Measurements from ENCODE around the gene ERICH4. TPM values are rescaled to one million over a fixed set of nuclear protein-coding genes. Genes with fewer than 3 reads are reported as not detected.

ERICH4 gene
- polyA plus RNA-seq, 1 experiment, result not detected

DNA sequence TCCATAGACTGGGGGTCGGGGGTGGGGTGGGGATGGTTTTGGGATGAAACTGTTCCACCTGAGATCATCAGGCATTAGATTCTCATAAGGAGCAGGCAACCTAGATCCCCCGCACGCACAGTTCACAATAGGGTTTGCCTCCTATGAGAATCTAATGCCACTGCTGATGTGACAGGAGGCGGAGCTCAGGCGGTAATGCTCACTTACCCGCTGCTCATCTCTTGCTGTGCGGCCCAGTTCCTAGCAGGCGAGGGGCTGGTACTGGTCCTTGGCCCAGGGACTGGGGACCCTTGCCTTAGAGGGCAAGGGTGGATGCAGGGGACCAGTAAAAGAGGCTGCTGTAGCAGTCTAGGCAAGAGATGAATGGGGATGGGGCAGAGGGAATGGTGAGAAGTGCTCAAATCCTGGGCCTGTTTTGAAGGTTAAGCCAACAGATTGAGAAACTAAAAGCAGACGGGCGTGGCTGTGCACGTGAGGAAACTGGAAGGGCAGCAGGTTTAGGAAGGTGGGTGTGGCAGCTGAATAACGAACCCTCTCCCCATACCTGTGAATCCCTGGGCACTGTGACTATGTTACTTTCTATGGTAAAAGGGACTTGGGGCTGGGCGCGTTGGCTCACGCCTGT is 1.5 kb upstream of the ERICH4 start:
- no peak overlapping the region for H3K27ac ChIP-seq (ENCODE audit: low read depth, low read length)
- TF ChIP-seq, protein P1, sequence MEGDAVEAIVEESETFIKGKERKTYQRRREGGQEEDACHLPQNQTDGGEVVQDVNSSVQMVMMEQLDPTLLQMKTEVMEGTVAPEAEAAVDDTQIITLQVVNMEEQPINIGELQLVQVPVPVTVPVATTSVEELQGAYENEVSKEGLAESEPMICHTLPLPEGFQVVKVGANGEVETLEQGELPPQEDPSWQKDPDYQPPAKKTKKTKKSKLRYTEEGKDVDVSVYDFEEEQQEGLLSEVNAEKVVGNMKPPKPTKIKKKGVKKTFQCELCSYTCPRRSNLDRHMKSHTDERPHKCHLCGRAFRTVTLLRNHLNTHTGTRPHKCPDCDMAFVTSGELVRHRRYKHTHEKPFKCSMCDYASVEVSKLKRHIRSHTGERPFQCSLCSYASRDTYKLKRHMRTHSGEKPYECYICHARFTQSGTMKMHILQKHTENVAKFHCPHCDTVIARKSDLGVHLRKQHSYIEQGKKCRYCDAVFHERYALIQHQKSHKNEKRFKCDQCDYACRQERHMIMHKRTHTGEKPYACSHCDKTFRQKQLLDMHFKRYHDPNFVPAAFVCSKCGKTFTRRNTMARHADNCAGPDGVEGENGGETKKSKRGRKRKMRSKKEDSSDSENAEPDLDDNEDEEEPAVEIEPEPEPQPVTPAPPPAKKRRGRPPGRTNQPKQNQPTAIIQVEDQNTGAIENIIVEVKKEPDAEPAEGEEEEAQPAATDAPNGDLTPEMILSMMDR (IDR thresholded peaks at IDR 0.05; ENCODE audit: low read depth, low read length), result no peak
- H3K4me3 ChIP-seq (ENCODE audit: low read depth, low read length), result no peak overlapping the region
- no peaks in the 10 kb centered on the region; the same call in 1 of the 2 replicates for H3K9me3 ChIP-seq (ENCODE audit: control insufficient read depth, insufficient read depth, low read length)
- H3K27me3 ChIP-seq (ENCODE audit: control insufficient read depth, insufficient read depth, low read length), result peaks cover 4% of the 10 kb centered on the region
- CTCF ChIA-PET, result interaction anchor here (0.5 kb wide), 1 partner anchor 9 kb away, joined by 4 read pairs; no protein-coding TSS in a partner anchor
- POLR2A ChIA-PET, result no interaction called here
- no peak for DNase-seq (ENCODE audit: low read depth, low spot score)

DNA sequence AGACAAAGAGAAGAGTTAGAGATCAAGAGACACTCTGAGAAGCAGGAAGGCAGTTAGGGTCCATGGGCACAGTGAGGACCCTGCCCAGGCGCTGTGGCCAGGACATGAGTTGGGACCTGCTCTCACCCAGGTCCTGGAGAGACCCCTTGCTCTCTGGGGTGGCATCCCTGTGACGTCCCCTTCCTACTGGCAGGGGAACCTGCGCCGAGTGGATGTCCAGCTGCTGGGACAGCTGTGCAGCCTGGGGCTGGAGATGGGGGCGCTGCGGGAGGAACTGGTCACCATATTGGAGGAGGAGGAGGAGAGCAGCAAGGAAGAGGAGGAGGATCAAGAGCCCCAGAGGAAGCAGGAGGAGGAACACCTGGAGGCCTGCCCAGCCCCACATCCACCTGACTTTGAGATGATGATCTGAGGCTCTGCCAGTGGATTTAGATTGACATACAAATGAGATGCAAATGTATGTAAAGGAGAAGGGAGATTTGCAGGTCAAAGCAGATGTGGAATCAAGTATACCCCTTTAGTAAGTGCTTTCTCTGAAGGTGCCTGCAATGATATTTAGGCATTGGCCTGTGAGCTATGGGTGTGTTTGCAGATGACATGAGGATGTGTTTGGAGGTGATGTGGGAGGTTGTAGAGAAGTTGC is 978 bp downstream of the ERICH4 start:
- Histone ChIP-seq H3K4me3 (ENCODE audit: low read depth, low read length) (no peak overlapping the region), H3K27me3 (ENCODE audit: control insufficient read depth, insufficient read depth, low read length) (peaks cover 12% of the 10 kb centered on the region), H3K27ac (ENCODE audit: low read depth, low read length) (no peak overlapping the region), H3K9me3 (ENCODE audit: control insufficient read depth, insufficient read depth, low read length) (no peaks in the 10 kb centered on the region)
- ChIA-PET POLR2A (no interaction called here), CTCF (interaction anchor here (0.6 kb wide), 1 partner anchor 352 kb away, joined by 3 read pairs; no protein-coding TSS in a partner anchor)
- TF ChIP-seq, protein P1 (IDR thresholded peaks at IDR 0.05; ENCODE audit: low read depth, low read length), result no peak
- no peak for DNase-seq (ENCODE audit: low read depth, low spot score)

DNA sequence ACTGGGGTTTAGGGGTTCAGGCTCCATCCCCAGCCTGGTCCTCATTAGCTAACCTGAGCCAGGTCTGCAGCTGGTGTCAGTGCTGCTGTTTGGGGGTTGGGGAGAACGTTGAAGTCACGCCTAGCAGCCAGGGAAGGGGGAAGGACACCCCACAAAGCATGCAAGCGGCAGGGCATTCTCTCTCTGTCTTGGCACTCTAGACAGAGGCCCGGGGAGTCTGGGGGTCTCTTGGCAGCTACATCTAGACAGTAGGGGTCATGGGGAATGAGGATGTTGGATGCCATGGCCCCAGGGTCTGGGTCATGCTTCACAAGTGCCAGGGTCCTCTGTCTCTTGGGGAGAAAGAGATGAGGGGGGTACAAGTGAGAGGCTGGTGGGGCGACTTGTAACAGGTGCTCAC is 2.6 kb downstream of the ERICH4 start:
- ChIA-PET CTCF (interaction anchor here (6.2 kb wide), 1 partner anchor 125 kb away, joined by 75 read pairs; no protein-coding TSS in a partner anchor), POLR2A (no interaction called here)
- TF ChIP-seq, protein P1 (IDR thresholded peaks at IDR 0.05; ENCODE audit: low read depth, low read length), result no peak
- Histone ChIP-seq H3K4me3 (ENCODE audit: low read depth, low read length) (no peak overlapping the region), H3K27me3 (ENCODE audit: control insufficient read depth, insufficient read depth, low read length) (peaks cover 12% of the 10 kb centered on the region), H3K9me3 (ENCODE audit: control insufficient read depth, insufficient read depth, low read length) (no peaks in the 10 kb centered on the region), H3K27ac (ENCODE audit: low read depth, low read length) (no peak overlapping the region)
- DNase-seq (ENCODE audit: low read depth, low spot score), result no peak

DNA sequence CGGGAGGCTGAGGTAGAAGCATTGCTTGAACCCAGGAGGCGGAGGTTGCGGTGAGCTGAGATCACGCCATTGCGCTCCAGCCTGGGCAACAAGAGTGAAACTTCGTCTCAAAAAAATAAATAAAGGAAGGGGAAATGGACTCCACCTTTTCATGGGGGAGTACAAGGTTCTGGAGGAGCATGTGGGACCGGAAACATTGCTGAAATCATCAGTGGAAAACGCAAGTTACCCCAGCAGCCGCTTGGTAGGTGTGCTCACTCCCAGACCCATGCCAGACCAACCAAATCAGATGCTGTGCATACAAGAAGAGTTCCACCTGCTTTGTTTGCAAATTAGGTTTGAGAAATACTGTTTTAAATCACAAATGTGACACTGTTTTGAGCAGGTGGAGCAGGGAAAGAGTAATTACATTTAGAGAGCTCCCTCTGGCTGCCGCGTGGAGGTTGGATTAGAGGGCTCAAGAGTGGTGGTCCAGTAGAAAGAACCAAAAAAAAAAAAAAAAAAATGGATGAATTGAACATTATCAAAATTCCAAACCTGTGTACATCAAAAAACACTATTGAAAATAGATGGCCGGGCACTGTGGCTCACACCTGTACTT is 4.9 kb downstream of the ERICH4 start:
- Histone ChIP-seq H3K27me3 (ENCODE audit: control insufficient read depth, insufficient read depth, low read length) (peaks cover 12% of the 10 kb centered on the region), H3K4me3 (ENCODE audit: low read depth, low read length) (no peak overlapping the region), H3K27ac (ENCODE audit: low read depth, low read length) (no peak overlapping the region), H3K9me3 (ENCODE audit: control insufficient read depth, insufficient read depth, low read length) (no peaks in the 10 kb centered on the region)
- ChIA-PET POLR2A (interaction anchor here (1.4 kb wide), 1 partner anchor 8 kb away, joined by 5 read pairs; no protein-coding TSS in a partner anchor), CTCF (interaction anchor here (0.6 to 6.2 kb wide), 10 partner anchors 9 to 1977 kb away, joined by 3 to 75 read pairs (median 6); partner anchors contain the start of gene B9D2)
- no peak for DNase-seq (ENCODE audit: low read depth, low spot score)
- TF ChIP-seq, protein P1 (IDR thresholded peaks at IDR 0.05; ENCODE audit: low read depth, low read length), result no peak
